NCI-H1105 (cell line): Measurements from ENCODE around the gene IFT122.

Experiments used
- DNase-seq: peaks from one replicate; lab custom pipeline; 2025; lab: John Stamatoyannopoulos, UW

IFT122 gene

GRCh38 chr3:129558081-129558771 lies 118.2 kb downstream of the IFT122 start:
- DNase-seq, result no peak

DNA sequence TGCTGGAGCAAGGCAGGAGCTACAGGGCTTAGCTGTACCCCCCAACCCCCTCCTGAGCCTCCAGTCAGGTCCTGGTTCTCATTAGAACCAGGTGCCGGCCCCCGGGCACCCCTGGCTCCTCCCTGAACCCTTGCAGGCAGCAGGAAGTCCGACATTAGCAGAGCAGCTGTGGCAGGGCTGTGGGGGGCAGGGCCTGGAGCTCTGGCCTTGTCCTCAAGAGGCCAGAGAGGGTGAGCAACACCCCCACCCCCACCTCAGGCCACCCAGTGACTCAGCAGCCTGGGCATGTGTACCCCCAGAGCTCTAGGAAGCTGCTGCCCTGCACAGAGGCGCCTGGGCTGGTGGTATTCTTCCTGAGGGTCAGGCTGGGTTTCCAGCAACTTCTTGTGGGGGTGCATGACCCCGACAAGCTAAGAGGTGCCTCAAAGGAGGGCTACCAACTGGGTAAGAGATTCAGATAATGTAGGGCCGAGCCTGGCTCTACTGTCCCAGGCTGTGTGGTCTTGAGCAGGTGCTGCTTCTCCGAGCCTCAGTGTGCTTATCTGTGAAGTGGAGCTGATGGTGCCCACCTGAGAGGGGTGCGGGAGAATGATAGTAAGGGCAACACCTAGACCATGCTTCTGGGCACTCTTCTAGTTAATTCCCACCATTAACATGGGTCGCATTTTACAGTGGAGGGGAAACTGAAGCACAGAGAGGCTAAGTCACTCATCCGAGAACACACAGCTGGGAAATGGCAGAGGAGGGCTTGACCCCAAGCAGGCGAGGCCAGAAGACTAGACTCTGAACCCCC lies 118.9 kb downstream of the IFT122 start:
- DNase-seq, result no peak

GRCh38 chr3:129559565-129560079 lies 119.6 kb downstream of the IFT122 start:
- DNase-seq, result no peak

DNA sequence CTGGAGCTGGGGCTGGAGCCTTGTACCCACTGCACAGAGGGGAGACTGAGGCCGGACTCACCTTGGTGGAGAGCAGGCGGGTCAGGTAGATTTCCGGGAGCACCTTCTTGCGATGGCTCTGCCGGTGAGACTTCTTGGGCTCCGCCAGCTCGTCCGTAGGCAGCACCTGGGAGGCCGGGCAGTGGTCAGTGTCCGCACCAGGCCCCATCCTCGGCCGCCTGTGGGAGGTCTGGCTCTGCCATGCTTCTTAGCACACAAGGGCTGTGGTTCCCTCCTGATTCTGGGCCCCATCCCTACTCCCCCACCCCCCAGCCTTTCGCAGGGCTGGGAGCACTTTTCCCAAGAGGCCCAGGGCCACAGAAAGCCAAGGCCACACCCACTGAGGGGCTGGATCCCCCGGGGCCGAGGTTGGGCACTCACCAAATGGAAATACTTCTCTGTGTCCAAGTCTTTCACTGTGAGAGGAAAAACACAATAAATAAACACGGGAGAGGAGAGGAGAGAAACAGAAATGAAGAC lies 120.3 kb downstream of the IFT122 start:
- no peak for DNase-seq

DNA sequence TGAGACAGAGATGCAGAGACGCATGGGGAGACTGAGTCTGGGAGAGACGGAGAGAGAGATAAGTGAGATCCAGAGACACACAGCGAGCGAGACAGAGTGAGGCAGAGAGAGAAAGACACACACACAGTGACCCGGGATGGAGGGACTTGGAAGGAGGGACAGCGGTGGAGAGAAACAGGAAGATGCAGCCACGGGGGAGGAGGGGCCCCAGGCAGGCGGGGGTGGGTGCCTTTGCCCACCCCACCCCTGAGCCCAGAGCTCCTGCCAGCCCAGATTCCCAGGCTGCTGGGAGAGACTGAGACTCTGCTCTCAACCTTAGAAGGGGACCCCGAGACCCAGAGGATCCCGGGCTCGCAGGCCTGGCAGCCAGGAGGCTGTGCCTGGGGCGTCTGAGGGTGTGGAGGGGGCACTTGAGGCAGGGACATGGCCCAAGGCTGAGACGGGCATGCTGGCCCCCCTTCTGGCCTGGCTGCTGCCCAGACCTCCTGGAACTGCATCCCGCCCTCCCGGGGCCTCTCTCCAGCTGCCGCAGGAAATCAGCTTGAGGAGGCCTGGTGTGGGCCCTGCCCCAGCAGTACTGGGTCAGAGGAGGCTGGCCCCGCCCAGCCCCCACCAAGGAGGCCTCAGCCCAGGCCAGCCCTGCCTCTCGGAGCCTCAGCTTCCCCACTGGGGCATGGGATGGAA lies 121.0 kb downstream of the IFT122 start:
- no peak for DNase-seq

- no peak for DNase-seq
These were observed 121.7 kb downstream of the IFT122 start for GRCh38 chr3:129561619-129562248.

- no peak for DNase-seq
These were observed 122.8 kb downstream of the IFT122 start for GRCh38 chr3:129562803-129563202.

- DNase-seq, result no peak
These were observed 123.3 kb downstream of the IFT122 start for GRCh38 chr3:129563332-129563731.

DNA sequence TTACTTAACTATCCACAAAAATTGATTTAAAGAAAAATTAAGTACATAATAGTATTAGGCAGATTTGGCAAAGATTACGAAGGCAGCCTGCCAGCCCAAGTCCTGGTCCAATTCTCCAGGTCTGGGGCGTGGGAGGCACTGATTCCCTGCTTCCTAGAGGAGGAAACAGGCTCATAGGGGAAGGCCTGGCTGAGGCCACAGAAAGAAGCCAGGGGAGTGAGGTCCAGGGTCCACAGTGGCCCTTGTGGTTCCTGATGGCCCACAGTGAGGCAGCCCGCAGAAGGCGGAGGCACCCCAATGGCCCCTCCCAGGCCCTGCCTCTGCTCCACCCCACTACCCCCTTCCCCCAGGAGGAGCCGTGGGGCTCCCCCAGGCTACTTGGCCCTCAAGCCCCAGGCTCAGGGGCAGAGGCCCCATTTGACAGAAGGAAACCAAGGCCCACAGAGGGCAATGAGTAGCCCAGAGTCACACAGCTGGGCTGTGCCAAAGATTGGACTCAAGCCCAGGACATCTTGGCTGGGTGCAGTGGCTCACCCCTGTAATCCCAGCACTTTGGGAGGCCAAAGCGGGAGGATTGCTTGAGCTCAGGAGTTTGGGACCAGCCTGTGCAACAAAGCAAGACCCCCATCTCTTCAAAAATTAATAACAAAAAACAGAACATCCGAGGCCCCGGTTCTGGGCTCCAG lies 124.0 kb downstream of the IFT122 start:
- DNase-seq, result no peak

DNA sequence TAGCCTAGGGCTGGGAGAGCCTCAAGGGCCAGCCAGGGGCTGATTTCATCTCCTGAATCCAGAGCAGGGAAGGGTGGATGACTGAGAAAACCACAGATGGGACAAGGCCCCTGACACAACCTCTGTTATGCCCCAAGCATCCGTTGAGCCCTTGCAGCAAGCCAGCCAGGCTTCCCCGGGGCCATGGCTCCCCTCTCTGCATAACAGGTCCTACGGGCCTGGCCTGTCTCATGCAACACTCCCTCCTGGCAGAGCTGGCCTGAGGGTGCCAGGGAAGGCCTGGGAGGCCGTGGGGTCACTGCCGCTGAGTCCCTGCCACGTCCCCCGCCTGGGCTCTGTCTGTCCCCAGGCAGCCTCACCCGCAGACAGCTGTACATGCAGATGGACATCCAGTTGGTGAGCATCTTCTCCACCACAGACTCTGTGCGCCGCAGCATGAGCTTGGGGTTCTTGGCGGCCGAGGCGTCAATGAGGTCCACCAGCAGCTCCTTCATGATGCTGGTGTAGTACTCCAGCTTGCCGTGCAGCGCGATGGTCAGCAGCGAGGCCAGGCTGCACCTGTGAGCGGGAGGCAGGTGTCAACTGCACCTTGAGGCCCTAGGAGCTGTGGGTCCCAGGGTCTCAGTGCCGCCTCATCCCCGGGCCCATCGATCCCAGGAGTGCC lies 125.1 kb downstream of the IFT122 start:
- DNase-seq, result no peak

- no peak for DNase-seq
These were observed 125.9 kb downstream of the IFT122 start for GRCh38 chr3:129565902-129566301.

- no peak for DNase-seq
These were observed 127.2 kb downstream of the IFT122 start for GRCh38 chr3:129567176-129567705.

DNA sequence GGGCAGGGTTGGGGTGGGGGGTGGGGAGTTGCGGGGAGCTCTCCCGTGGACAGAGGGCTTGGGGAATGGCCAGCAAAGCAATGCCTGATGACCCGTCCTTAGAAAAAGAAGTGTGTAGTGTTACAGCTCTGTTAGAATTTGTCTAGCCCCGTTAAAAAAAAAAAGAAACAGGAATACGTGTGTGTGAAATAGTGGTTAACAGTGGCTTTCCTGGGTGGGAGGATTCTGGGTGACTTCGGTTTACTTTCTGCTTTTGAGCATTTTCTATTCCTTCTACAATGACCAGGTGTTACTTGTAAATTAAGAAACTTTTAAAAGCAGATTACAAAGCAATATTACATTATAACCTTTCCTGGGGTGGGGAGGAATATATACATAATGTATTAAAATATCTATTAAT lies 127.9 kb downstream of the IFT122 start:
- no peak for DNase-seq

GRCh38 chr3:129569856-129570255 lies 129.8 kb downstream of the IFT122 start:
- no peak for DNase-seq
